ENCODE data around the gene TGM1.

Gene TGM1

DNA sequence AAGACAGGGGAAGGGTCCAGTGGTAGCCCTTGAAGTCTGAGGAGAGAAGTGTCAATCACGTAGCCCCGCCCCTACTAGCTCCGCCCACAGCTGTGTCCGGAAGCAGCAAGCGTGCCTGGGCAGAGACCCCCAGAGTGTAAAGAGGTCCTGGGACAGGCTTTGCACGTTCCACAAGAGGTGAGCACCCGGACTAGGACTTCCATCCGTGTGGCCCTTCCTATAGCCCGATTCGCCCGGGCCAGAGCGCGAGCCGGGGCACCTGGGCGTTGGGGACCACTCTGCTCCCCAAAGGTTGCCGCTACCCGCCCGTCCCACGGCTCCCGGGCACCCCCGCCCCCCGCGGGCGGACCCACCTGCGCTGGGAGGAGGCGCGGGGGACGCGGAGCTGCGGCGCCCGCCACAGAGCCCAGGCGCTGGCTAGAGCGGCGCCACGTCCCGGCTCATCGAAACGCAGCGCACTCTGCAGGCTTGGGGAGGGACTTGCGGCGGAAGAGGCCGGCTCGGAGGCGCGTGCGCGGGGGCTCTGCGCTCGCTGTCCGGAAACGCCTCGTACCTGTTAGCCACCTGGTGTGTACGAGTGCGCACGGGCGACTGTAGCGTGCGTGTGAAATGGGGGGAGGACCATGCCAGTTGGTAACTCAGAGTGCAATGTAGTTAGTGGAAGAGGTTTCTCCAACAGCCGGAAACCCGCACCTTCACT, 8.3 kb upstream of the TGM1 start, which contains the start of gene RABGGTA:
RABGGTA (minus strand) TSS at position 464 of the 700 bp plus-strand sequence. CDS start 482 bp downstream, outside the sequence.
- peak; percentile 97 for DNase-seq (ENCODE audit: low spot score)

DNA sequence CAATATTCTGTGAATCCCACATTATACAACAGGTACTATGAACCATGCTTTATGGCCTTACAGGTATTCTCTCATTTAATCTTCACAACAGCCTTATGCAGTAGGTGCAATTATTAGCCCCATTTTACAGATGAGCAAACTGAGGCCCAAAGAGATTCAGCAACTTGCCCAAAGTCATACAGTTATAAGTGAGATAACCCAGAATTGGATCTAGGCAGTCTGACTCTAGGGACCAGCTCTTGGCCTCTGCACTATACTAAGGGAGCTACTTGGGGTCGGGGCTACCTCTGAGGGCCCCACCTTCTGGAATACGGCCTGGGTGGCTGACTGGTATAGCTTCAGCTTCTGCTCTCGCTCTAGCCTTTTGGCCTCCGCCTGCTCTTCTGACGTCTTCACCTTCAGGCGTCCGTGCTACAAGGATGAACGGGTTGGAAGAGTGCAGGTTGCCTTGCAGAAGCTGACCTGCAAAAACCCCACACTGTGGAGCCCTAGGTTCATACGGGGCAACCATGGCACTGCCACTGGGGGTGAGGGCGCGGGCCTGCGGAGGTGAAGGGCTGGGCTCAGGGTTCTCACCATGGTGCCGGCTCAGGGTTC, 7.7 kb upstream of the TGM1 start:
- no peak for DNase-seq (ENCODE audit: low spot score)

DNA sequence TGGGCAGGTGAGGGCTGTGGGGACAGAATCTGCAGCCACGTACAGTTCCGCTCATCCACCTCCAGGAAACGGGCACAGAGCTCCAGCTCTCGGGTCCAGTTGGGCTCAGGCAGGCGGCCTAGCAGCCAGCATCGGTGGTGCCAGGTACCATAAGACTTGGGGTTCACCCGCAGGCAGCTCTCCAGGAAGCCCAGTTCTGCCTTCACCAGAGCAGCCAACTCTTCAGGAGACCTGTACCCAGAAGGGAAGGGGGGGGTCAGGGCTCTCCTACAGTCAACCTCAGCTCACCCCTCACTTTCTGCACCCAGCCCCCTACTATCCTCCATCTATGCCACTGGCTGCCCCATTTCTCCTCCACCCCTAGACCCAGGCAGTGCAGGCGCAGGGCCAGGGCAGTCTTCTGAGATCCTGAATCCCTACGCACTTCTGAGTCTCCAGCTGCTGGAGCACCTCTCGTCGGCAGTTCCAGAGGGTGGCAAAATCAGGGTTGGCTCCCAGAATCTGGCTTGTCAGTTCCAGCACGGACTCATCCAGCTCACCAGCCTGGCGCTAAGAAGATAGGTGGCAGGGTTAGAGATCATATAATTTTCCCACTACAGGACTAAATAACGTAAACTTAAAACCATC, 7.0 kb upstream of the TGM1 start:
- DNase-seq (ENCODE audit: low spot score) = no peak

DNA sequence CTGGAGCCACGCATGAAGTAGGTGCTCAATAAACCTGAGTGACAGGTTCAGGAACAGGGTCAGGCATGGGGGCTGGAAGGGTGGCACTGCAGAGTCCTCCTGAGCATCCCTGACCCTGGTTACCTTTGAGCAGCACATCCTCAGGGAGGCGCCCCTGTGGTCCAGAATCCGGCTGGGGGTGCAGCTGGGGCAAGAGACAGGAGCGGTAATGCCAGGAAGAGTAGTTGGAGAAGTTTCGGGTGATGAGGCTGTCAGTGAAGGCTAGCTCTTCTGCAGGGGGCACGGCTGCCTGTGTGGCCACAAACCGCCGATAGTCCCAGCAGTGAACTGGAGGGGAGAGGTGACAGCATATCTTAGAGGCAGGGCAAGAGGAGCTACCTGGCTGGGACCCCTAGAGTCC, 6.4 kb upstream of the TGM1 start:
- no peak for DNase-seq (ENCODE audit: low spot score)

DNA sequence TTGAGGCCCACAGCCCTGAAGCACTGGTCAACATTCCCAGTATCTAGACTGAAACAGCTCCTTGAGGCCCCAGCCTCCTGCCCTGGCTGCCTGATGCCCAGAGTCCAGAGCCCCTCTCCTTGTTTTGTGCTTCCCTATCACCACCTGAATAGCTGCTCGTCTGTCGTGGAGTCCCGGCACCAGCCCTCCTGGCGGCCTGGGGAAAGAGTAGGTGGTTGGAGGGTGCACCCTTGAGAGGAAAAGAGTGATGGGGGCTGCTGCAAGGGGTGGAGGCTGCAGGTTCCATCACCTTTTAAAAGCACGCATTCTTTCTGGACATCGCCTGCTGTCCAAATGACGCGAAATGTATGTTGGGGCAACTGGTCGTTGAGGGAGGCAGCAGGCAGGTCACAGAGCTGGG, 5.2 kb upstream of the TGM1 start:
- no peak for DNase-seq (ENCODE audit: low spot score)

DNA sequence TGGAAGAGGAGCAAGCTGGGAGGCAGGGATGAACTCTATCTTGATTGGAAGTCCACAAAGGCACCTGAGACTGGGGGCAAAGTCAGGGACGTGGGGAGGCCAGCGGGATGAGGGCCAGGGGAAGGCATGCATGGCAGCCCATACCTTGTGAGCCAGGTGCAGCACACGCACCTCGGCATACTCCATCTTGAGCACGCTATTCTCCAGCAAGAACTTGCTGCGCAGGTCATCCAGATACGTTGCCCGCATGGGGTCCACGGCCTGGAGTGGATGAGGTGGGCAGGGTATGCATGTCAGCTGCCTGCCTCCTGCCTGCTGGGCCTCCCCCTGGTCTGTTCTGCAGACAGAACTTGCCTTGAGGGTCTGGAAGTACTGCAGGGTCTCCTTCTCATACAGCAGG, 4.5 kb upstream of the TGM1 start:
- no peak for DNase-seq (ENCODE audit: low spot score)

DNA sequence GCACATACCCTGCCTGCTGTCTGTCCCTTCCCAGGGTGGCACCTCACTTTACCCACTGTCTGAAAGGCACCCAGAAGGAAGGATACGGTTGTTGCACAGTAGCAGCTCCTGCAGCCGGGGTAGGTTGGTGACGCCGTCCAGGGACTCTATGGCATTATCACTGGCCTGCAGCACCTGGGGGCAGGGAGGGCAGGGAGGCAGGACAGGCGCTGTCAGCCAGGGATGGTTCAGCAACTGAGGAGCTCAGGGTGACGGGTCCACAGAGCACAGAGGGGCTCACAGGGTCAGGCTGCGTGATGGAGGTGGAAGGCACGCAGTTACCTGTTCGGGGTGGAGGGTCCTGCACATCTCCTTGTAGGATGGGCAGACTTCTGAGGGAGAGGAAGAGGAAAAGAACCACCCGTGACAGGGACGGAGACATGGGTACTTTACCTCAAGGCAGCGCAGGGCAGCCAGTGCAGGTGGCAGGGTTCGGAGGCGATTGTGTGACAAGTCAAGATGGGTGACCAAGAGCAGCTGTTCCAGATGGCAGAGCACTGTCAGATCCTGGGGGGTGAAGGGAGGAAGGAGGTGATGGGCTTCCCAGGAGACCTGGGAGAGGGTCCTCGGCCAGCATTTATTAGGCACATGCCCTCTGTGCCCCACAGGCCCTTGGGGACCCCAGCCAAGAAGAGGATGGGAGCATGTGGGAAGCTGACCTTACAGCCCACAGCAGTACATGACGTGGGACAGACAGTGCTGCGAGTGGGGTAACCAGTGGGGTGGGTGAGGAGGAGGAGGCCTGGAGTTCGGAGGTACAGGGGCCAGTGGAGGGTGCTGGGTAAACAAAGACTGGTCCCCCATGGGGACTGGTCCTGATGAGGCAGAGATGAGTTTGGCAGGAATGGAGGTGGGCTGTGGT, 3.6 kb upstream of the TGM1 start:
- DNase-seq (ENCODE audit: low spot score) = no peak

DNA sequence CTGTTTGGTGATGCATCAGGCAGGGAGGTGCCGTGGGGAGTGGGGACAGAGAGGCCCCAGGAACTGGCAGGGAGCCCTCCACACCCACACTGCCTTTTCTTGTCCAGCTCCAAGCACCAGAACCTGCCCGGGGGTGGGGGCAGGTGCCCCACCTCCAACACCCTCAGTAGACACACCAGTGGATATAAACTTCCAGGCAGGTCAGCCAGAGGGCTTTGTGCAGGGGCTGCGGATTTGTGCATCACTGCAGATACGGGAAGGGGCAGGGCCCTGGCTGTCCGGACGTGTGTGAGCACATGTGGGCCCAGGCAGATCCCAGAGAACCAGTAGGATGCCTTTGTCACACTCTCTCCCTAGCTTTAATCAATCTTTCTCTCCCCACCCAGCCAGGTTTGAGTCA, 1.3 kb upstream of the TGM1 start:
- no peak for DNase-seq (ENCODE audit: low spot score)

- DNase-seq (ENCODE audit: low spot score) = no peak
Measured at GRCh38 chr14:24263848-24264247, 871 bp upstream of the TGM1 start.

DNA sequence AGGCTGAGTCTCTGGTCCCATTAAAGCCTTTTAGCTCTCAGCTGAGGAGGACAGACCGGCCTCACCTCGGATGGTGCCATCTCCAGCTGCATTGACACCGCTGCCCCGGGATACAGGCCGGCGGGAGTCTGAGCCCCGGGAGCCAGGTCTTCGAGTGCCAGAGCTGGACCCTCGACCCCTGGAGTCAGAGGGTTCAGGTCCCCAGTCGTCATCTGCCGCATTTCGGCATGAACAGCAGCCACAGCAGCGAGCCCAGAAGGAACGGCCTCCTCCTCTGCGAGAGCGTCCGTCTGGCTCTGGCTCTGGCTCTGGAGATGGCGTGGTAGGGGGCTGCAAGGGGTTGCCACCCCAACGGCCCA, 1.0 kb downstream of the TGM1 start:
- DNase-seq (ENCODE audit: low spot score) = no peak

GRCh38 chr14:24261256-24261968, 1.6 kb downstream of the TGM1 start:
- no peak for DNase-seq (ENCODE audit: low spot score)

DNA sequence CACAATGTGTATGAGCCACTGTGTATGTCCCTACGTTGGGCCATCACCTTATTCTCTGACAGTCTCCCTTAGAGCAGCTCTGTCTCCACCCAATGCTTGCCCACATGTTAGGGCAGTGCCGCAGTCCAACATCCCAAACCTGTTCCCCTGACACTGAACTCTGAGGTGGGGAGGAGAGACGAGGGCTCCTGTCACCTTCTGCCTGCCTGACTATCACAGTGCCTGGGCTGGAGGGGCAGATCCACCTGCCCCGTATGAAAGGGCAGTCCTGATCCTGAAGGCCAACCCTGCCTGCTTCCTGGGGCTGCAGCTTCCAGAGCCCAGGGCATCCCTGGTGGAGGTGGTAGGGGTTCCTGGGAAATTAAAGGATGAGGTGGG, 2.2 kb downstream of the TGM1 start:
- no peak for DNase-seq (ENCODE audit: low spot score)

DNA sequence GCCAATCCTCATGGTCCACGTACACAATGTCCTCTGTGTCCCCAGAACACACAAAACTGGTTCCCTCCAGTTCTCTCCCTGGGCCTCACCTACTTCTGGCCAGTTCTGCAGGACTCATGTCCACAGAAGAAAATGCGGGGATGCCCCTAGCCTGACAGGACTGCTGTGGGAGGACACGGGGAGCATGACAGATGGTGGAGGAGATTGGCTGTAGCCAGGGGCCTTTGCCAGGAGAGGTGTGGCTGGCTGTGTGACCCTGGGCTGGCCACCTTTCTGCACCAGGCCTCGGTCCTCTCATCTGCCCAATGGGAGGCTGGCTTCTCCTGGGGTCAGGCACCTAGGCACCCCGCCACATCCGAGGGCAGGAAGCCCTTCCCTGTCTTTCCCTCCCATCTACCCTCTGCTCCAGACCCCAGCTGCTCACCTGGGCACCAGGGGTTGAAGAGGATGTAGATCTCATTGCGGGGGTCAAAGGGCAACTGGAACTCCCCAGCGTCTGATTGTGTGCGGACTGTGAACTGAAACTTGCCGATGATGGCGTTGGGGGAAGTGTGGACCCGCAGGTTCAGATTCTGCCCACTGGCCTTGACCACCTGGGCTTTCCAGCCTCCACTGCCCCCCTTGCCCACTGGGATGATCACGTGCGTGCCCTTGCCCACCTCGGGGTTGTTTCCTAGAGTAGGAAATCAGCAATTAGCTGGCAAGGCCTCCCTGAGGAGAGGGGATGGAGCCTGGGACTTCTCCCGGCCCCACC, 2.8 kb downstream of the TGM1 start:
- no peak for DNase-seq (ENCODE audit: low spot score)

DNA sequence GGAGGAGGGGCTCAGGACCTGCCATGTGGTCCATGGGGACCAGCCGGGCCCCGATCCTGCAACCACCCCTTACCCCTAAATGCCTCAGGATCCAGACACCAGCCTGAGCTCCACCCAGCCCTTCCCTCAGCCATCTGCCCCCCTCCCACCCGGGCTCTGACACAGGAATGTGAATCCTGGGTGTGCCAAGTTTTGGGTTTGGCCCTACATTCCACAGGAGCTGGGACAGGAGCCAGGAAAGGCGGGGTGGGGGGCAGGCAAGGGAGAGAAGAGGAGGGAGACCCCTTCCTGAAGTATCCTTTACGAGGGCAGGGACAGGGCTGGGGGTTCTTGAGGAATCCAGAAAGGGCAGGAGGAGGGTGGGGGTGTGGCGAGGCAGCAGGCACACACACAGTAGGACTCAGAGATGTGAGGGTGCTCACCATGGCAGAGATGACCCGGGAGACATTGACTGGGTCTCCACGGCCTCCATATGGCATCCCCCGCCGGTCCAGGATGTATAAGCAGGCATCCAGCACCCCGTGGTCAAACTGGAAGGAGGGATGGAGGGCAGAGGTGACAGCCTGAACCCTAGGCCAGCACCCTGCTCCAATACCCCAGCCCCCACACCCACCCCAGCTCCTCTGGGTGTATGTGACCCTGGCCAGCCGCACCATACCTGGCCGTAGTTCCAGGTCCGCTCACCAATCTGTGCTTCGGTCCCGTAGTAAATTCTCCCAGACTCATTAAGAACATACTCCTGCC, 3.5 kb downstream of the TGM1 start:
- peak; percentile 78 for DNase-seq (ENCODE audit: low spot score)

DNA sequence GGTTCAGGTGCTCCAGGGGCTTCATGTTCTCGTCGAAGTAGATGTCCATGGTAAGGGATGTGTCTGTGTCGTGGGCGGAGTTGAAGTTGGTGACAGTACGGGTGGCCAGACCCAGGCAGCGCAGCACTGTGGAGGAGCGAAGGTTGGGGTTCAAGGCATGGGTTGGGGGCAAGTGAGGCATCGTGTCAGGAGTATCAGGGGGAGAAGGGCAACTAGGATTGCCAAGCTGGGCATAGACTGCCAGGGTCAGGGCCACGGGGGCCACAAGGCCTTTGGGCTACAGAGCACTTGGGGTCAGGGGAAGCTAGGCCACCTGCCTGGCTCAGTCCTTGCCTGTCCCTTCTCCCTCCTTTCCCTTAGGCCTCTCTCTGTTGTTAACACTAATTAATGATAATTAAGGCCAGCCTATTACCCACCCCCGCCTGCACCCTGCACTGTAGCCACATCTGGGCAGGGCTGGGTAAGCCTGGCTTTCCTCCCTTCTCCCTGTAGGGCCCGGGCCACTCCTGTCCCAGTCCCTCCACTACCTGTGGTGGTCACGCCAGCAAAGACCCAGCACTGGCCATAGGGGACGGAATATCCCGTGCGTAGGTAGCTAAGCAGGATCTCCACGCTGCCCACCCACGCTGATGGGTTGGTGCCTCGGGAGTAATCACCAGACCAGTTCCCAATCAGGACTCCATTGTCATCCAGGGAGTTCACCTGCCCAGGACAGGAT, 4.3 kb downstream of the TGM1 start:
- DNase-seq (ENCODE audit: low spot score) = no peak

DNA sequence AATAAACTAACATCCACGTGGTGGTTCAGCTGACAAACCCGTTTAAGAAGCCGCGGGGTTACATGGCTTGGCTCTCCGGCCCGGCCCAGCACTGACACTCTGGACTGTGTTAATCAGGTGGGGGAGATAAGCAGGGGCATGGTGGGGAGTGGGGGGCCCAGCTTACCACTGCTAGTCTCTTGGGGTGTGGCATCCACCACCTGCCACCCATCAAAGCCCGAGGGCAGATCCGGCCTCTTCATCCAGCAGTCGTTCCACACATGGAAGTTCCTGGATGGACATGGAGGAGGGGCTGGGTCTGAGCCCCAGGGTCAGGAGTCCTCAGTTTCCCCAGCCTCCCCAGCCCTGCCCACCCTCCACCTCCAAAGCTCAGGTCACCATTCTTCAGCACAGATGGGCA, 4.9 kb downstream of the TGM1 start:
- DNase-seq (ENCODE audit: low spot score) = no peak

DNA sequence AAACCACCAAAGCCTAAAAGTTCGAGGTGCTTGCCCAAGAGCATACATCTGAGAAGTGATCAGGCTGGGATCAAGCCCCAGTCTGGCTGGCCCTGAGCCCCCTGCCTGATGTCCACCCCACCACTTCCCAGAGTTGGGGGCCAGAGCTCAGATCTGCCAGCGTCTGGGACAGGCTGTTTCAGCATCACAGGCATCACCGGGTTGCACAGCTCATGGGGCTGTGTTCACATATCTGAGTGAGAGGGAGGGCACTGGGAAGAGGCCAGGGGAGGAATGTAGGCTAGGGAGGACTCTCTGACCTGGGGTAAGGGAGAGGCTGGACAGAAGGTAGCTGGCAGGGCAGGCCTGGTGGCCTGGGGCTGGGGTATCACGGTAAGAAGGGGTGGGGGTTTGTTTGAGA, 6.0 kb downstream of the TGM1 start:
- no peak for DNase-seq (ENCODE audit: low spot score)

DNA sequence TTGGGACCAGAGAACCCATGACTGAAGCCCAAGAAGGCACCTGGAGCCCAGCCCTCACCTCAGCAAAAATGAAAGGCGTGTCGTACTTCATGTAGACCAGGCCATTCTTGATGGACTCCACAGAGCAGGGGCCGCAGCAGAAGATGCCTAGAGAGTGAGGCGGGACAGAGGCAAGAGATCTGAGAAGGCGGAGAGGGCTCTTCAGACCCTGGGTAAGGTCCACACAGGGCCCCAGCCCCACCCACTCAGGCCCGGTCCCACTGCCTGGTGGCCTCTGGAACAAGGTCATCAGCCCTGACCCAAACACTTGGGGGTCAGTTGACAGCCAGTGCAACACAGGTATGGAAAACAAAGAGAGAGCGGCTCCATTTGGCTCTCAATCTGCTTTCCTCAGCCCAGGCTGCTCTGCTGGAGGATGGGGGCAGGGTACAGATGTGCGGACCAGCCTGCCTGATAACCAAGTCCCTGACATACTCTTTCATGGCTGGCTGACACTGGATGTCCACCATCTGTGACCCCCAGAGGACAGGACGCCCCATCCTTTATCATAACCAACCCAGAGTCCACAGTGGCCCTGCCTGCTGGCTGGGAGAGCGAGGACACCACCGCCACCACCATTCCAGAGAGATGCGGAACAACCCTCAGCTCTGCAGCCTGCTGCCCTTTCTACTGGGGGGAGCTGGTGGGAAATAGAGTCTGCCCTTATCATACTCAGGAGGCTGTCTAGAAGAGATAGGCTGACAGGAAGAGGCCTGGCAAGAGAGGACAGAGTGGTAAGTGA, 6.9 kb downstream of the TGM1 start:
- DNase-seq (ENCODE audit: low spot score) = no peak

GRCh38 chr14:24255438-24255837, 7.5 kb downstream of the TGM1 start:
- no peak for DNase-seq (ENCODE audit: low spot score)

All from AG08396 (cell line).